ENCODE data around the gene KCNK3.

Gene KCNK3

DNA sequence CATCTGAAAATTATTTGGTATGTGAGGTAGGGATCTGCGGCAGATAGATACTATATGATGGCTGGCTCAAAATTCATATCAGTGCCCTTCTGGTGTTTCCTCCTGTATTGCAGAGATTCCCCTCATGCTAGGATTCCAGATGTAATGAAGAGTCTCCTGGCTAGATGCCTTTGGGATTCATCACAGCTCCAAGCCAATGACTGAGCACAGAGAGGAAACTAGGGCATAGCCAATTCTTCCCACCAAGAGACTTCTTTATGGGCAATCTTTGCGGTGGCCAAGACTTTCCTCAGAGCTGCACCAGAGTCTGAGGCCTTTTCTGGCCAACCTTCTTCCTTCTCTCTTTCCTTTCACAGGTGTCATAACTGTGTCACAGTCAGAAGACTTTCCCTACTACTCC lies 25.9 kb upstream of the KCNK3 start:
- no peak for DNase-seq

- DNase-seq, result no peak
Measured at GRCh38 chr2:26668041-26668440, 24.5 kb upstream of the KCNK3 start.

DNA sequence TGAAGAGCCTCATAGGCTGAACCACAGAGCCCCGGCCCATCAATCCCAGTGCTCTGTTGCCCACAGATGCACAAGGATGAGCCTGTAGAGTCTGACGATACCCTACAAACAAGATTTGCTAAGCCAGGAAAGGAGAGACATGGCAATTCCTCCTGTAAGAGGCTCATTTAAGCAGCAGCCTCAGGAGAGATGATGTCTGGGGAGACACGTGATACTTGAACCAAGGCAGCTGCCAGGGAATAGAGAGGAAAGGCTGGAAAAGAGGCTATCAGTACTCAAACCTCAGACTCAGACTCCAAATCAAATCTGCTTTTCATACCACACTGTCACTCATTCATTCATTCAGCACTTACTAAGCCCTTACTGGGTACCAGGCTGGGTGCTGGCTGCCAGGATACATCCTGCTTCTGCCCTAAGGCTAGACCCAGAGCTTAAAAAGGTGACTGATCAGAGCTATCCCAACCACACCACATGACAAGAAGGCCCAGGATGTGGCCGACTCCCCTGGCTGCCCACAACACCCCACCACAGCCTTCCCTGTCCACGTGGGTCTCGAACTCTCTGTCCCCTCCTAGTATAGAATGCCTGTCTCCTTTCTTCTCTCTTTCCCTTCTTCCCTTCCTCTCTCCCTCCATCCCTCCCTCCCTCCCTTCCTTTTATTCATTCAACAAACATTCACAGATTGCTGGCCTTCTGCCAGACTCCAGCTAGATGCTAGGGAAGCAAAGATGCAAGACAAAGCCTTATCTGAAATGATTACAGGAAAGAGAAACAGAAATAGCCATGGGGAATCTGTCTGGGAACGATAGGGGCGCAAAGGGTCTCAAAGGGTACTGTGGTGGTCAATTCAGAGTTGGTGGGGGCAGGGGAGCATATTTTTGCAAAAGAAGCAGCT lies 23.4 kb upstream of the KCNK3 start:
- DNase-seq, result no peak

DNA sequence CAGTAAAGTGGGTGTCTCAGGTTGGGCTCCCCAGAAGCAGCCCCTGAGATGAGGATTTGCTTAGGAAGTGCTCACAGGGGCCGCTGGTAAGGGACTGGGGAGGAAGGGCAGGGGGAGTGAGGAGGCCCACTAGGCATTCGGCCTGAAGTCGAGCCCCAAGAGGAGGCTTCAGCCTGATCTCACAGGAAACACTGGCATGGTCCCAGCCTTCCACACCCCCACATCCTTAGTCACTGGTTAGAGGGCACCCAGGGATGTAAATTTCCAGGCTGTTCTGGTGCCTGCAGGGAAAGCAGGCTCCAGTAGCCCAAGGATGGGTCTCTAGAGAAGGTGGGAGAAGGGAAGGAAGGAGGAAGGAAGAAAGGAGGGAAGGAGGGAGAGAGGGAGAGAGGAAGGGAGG lies 22.4 kb upstream of the KCNK3 start:
- DNase-seq, result no peak

DNA sequence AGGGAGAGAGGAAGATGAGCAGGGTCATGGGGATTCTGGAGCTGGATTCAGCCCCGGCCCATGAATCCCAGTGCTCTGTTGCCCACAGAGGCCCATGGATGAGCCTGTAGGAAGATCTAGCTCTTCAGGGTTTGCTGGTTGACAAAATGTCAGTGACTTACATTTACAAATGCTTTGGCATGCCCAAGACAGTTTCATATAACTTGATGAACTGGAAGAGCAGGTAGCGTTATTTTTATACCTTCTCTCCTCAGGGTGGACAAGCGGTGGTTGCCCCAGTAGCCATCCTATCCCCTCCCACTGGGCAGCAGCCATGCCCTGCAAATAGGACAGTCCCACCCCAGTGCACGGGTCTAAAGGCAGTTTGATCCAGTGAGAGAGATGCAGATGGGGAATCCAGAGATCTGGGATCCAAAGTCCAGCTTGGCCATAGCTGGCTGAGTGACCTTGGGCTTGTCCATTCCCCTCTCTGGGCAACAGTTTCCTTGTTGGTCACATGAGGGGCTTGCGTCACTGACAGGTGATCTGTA lies 21.5 kb upstream of the KCNK3 start:
- no peak for DNase-seq

DNA sequence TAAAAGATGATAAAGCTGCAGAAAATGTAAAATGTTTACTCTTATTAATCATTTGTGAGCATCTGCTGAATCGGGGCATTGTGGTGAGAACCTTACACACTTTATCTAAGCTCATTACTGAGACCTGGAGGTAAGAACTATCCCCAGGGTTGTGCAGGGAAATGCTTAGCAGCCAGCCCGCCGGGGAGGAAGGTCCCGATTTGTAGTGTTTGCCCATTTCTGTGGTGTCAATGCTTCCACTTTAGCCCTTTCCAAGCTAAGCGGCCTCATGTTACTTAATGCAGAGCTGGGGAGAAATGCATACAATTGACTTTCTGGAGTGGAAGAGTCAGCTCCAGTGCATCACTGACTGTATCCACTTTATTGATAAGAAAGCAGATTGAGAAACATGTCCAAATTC lies 20.8 kb upstream of the KCNK3 start:
- DNase-seq, result no peak

GRCh38 chr2:26672112-26672817 lies 20.3 kb upstream of the KCNK3 start:
- no peak for DNase-seq

DNA sequence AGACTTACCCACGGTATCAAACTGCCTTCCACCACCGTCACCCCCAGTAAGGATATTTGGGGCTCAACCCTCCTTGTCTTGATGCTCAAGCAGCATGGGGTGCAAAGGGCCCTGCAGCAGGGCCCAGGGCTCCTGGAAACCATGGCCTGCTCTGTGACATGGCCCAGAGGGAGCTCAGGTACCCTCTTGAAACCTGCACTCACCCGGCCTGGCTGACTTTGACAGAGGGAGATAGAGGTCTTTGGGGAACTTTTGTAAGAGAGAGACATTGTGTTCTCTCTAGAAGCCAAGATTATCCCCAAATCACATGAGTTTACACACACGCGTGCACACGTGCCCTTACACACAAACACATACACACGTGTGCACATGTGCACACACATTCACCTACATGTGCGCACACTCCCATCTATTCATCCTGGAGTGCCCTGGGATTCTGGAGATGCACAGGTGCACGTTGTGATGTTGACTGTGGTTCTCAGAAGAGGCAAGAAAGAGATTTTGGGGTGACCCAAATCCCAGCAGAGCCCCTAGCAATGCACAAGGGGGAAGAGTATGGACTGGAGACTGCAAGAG lies 19.6 kb upstream of the KCNK3 start:
- no peak for DNase-seq

GRCh38 chr2:26674002-26674751 lies 18.3 kb upstream of the KCNK3 start:
- DNase-seq, result no peak

GRCh38 chr2:26674771-26675170 lies 17.8 kb upstream of the KCNK3 start:
- DNase-seq, result no peak

GRCh38 chr2:26675651-26676255 lies 16.8 kb upstream of the KCNK3 start:
- DNase-seq, result no peak

GRCh38 chr2:26678035-26678434 lies 14.5 kb upstream of the KCNK3 start:
- no peak for DNase-seq

GRCh38 chr2:26679867-26680266 lies 12.7 kb upstream of the KCNK3 start:
- DNase-seq, result no peak

DNA sequence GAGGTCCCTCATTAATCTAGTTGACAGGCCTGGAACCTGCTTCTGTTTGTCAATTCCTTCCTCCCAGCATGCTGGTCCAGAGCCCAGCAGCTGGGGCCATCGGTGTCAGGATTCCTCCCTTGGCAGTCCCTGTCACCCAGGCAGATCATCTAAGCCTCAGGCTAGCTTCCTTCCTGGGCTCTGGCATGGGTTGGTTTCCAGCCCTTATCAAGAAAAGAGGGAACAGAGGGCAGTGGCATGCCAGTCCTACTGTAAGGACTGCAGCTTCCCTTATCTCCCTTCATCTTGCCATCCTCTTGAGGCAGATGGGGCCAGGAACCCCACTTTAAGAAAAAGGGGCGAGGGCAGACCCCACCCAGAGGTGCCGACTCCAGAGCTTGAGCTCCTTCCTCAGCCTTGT lies 10.9 kb upstream of the KCNK3 start:
- no peak for DNase-seq

DNA sequence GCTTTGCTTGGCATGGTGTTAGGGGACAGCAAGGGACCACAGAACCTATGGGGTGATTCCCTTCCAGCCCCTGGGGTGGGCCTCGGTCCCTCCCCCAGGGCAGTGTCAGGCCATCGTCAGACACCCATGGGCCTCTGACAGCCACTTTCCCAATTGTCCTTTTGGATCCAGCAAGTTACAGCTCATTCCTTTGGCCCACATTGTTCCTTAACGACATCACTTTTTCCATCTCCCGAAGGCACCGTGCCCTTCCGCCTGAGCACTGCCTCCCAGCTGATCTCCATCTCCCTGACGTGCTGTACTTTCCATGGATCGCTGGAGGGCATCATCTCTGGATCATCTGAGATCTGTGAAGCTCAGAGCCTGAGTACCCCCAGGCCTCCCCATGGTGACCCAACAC lies 10.4 kb upstream of the KCNK3 start:
- no peak for DNase-seq

- DNase-seq, result no peak
Measured at GRCh38 chr2:26683583-26683982, 8.9 kb upstream of the KCNK3 start.

DNA sequence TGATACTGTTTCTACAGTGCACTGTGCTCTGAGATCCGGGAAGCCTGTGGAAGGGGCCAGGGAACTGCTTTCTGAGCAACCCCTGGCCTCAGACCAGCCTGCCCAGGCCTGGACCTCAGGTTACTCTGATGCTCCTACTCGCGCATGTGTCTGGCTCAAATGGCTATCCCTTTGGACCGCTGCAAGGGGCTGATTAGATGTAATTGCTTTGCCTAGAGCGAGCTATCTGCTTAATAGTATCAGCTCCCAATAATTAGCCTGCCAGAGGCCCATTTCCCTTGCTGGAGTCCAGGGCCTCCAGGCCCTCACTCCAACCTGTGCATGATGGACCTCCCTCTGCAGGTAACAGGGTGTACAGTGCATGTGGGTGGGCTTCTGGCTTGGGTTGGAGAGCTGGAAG lies 7.2 kb upstream of the KCNK3 start:
- DNase-seq, result no peak

DNA sequence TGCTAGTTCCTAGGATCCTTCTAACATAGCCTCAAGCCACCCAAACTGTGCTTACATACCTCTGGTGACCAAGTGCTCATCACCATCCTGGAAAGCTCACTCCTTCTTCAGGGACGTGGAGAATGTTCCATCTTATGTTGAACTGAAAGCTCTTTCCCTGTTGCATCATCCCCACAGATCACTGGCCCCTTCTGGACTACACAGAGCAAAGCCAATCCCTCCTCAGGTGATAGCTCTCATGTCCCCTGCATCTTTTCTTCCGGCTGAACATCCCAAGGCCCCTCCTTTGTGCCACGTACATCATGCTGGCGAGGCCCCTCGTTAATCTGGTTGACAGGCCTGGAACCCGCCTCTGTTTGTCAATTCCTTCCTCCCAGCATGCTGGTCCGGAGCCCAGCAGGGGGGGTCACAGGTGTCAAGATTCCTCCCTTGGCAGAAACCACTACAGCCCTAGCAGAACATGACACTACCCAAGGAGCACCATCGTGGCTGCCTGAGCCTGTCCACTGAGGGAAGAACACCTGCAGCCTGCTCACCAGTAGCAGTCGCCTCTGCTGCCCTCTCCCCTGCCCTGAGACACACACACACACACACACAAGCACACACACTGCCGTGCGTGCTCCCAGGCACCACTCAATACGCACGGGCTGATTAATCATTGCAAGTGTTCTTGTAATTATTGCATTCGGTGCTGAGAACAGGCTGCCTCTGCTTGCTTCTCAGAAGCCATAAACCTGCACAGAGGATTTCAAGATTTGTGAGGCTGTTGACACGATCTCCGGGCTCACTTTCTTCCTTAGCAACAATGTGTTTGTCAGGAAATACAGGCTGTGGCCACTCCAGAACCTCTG lies 6.3 kb upstream of the KCNK3 start:
- DNase-seq, result peak; percentile 44

GRCh38 chr2:26687328-26687727 lies 5.2 kb upstream of the KCNK3 start:
- DNase-seq, result no peak

GRCh38 chr2:26687801-26688200 lies 4.7 kb upstream of the KCNK3 start:
- DNase-seq, result peak; percentile 87

DNA sequence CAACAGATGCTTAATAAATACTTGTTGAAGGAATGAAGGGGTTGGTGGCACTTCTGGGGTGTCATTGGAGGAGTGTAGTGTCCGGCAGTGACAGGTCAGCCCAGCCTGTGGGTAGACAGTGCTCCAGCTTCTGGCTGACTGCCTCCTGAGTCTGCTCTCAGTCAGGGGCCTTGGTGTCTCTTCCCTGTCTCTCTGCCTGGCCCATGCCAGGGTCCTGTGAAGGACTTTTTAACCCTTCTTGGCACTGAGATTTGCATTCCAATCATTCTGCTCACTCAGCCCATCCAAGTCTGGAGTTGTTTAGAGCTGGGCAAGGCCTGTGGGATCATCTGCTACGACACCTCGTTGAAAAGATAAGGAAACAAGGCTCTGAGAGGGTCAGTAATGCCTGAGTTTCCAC lies 1.4 kb upstream of the KCNK3 start:
- DNase-seq, result no peak

DNA sequence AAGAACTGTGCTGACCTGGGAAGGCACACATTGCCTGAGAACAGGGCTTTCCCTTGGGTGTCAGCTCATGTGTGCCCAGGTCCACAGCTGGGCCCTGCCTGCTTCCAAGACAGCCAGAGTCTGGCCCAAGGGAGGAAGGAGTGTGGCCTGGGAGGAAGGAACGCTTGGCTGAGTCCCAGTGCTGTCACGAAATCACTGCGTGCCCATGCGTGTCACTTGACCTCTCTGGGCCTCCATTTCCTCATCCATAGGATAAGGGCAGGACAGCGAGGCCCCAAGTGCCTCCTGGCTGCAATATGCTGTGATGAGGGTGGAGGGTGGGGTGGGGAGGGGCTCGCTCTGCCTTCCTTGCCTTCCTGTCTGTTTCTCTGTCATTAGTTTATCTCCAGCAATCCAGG lies 642 bp upstream of the KCNK3 start:
- no peak for DNase-seq

All from NCI-H2029 treated with DMSO at 0.1 percent for 48 hours (cell line).